Measurements from ENCODE around the gene BAHCC1. TPM values are rescaled to one million over a fixed set of nuclear protein-coding genes. Genes with fewer than 3 reads are reported as not detected.
A peak's percentile ranks its signal among the peaks of the same experiment; 100 is the strongest.

Gene BAHCC1
- total and polyA plus RNA-seq, 7 experiments from 2014 or later, result 0.05 to 3.8 (median 0.68) TPM; not detected in 3

DNA sequence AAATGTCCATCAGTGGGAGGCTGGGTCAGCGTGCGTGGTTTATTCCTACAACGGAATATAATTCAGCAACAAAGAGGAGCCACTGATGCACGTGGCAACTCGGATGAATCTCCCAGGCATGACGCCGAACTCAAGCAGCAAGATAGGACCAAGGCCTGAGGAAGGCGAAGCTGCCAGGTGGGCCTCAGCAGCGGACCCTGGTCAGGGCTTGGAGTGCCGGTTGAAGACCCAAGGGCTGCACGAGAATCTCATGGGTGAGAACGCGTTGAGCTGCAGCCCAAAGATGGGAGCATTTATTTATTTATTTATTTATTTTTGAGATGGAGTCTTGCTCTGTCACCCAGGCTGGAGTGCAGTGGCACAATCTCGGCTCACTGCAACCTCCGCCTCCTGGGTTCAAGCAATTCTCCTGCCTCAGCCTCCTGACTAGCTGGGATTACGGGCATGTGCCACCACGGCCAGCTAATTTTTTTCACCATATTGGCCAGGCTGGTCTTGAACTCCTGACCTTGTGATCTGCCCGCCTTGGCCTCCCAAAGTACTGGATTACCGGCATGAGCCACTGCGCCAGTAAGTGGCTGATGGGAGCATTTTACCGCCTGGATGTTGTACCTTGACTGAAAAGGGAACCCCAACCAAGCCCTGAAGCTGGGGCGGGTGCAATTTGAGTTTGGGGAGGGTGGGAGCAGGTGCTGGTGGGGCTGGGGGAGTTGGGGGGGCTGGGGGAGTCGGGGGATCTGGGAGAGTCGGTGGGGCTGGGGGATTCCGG, 18.1 kb upstream of the BAHCC1 start:
- no peaks in the 10 kb centered on the region for H3K27me3 ChIP-seq (ENCODE audit: control insufficient read depth in 2 of 2, insufficient read depth in 2 of 2, low read length in 2 of 2)
- Mint-ChIP-seq H3K27me3 (peaks cover 0 to 16% (median 2%) of the 10 kb centered on the region in 5 donors), H3K27ac (no peak overlapping the region), H3K4me3 (no peak overlapping the region), H3K4me1 (peaks cover 0 to 4% (median 0%) of the 10 kb centered on the region in 7 donors), H3K36me3 (no peaks in the 10 kb centered on the region), H3K9me3 (no peaks in the 10 kb centered on the region)
- H3K9me3 ChIP-seq (ENCODE audit: control insufficient read depth in 2 of 3, low read length in 3 of 3), result no peaks in the 10 kb centered on the region
- CTCF ChIA-PET, result interaction anchor here (0.6 kb wide), 1 partner anchor 17 kb away, joined by 3 read pairs; no protein-coding TSS in a partner anchor
- POLR2A ChIA-PET, result no interaction called here
- H3K4me3 ChIP-seq (ENCODE audit: low read length), result no peak overlapping the region
- DNase-seq, result no peak
- no peaks in the 10 kb centered on the region for H3K36me3 ChIP-seq (ENCODE audit: control insufficient read depth in 2 of 3, insufficient read depth in 3 of 3, low read length in 3 of 3)
- H3K27ac ChIP-seq (ENCODE audit: low read depth, low read length), result no peak overlapping the region
- H3K4me1 ChIP-seq (ENCODE audit: control insufficient read depth in 2 of 2, insufficient read depth in 2 of 2, low read length in 2 of 2), result no peaks in the 10 kb centered on the region
- no peak for ATAC-seq
- intact Hi-C loops (cut with micrococcal nuclease), result no loop called here

- Mint-ChIP-seq H3K36me3 (no peaks in the 10 kb centered on the region), H3K4me1 (no peaks in the 10 kb centered on the region), H3K4me3 (no peak overlapping the region), H3K9me3 (no peaks in the 10 kb centered on the region), H3K27me3 (peaks cover 0 to 16% (median 2%) of the 10 kb centered on the region in 5 donors), H3K27ac (no peak overlapping the region)
- Histone ChIP-seq H3K27me3 (ENCODE audit: control insufficient read depth in 2 of 2, insufficient read depth in 2 of 2, low read length in 2 of 2) (no peaks in the 10 kb centered on the region), H3K9me3 (ENCODE audit: control insufficient read depth in 2 of 3, low read length in 3 of 3) (no peaks in the 10 kb centered on the region), H3K4me3 (ENCODE audit: low read length) (no peak overlapping the region), H3K36me3 (ENCODE audit: control insufficient read depth in 2 of 3, insufficient read depth in 3 of 3, low read length in 3 of 3) (no peaks in the 10 kb centered on the region), H3K27ac (ENCODE audit: low read depth, low read length) (no peak overlapping the region), H3K4me1 (ENCODE audit: control insufficient read depth in 2 of 2, insufficient read depth in 2 of 2, low read length in 2 of 2) (no peaks in the 10 kb centered on the region)
- DNase-seq, result no peak
- intact Hi-C loops (cut with micrococcal nuclease), result no loop called here
- ATAC-seq, result no peak
- CTCF ChIA-PET, result no interaction called here
- POLR2A ChIA-PET, result no interaction called here
These were observed 16.2 kb upstream of the BAHCC1 start for GRCh38 chr17:81378941-81379511.

DNA sequence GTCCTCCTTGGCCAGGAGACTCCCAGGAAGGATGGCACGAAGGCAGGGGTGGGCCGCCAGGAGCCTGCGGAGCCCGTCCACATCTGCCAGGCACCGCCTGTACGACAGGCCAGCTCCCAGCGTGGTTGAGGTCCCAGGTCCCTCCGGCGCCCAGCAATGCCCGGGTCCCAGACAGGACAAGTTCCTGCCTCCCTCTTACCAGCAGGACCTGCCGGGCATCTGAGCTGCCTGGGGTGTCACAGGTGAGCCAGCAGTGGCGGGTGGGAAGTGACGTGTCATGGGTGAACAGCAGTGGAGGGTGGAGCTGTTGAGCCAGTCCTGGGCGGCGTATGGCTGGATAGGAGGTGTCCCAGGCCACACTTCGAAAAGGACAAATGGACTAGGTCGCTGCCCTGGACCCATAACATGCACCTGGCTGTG, 15.7 kb upstream of the BAHCC1 start:
- intact Hi-C loops (cut with micrococcal nuclease), result no loop called here
- CTCF ChIA-PET, result no interaction called here
- no peaks in the 10 kb centered on the region for H3K36me3 Mint-ChIP-seq

DNA sequence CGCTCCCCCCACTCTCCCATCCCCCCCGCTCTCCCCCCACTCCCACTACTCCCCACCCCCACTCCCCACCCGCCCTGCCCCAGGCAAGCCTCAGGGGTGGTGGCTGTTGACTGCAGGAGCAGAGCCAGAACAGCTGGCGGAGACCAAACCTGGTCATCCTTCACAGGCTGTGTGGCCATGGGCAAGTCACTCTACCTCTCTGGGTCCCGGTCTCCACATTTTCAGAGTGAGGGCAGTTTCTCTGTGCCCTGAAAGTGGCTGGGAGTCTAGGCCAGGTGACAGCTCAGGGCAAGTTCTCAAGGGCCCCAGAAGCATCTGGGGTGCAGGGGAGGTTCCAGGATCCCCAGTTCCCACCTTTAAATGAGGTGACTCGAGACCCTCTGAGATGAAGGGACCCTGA, 15.1 kb upstream of the BAHCC1 start:
- no peak for DNase-seq
- ChIA-PET POLR2A (no interaction called here), CTCF (no interaction called here)
- Mint-ChIP-seq H3K36me3 (no peaks in the 10 kb centered on the region), H3K4me1 (no peaks in the 10 kb centered on the region), H3K27me3 (peaks cover 0 to 23% (median 7%) of the 10 kb centered on the region in 5 donors), H3K27ac (no peak overlapping the region), H3K9me3 (peaks cover 0 to 2% (median 0%) of the 10 kb centered on the region in 11 donors), H3K4me3 (no peak overlapping the region)
- Histone ChIP-seq H3K27ac (ENCODE audit: low read depth, low read length) (no peak overlapping the region), H3K4me3 (ENCODE audit: low read length) (no peak overlapping the region), H3K4me1 (ENCODE audit: control insufficient read depth in 2 of 2, insufficient read depth in 2 of 2, low read length in 2 of 2) (no peaks in the 10 kb centered on the region), H3K36me3 (ENCODE audit: control insufficient read depth in 2 of 3, insufficient read depth in 3 of 3, low read length in 3 of 3) (no peaks in the 10 kb centered on the region), H3K9me3 (ENCODE audit: control insufficient read depth in 2 of 3, low read length in 3 of 3) (no peaks in the 10 kb centered on the region), H3K27me3 (ENCODE audit: control insufficient read depth in 2 of 2, insufficient read depth in 2 of 2, low read length in 2 of 2) (peaks cover 0 to 5% of the 10 kb centered on the region in 2 donors)
- intact Hi-C loops (cut with micrococcal nuclease), result loop anchor here in 1 of 2 donors (10.0 kb wide), 1 partner anchor 125 kb away; no protein-coding TSS in a partner anchor
- no peak for ATAC-seq

More for the DNA sequence above, 15.7 kb upstream of the BAHCC1 start:
- no peaks in the 10 kb centered on the region for H3K9me3 ChIP-seq (ENCODE audit: control insufficient read depth in 2 of 3, low read length in 3 of 3)
- H3K4me1 ChIP-seq (ENCODE audit: control insufficient read depth in 2 of 2, insufficient read depth in 2 of 2, low read length in 2 of 2), result no peaks in the 10 kb centered on the region
- Mint-ChIP-seq H3K27me3 (peaks cover 0 to 17% (median 2%) of the 10 kb centered on the region in 5 donors), H3K9me3 (peaks cover 0 to under 1% (median 0%) of the 10 kb centered on the region in 11 donors), H3K4me3 (no peak overlapping the region), H3K4me1 (no peaks in the 10 kb centered on the region), H3K27ac (no peak overlapping the region)
- no peak overlapping the region for H3K27ac ChIP-seq (ENCODE audit: low read depth, low read length)
- ATAC-seq (no peak), DNase-seq (no peak)
- no peaks in the 10 kb centered on the region for H3K36me3 ChIP-seq (ENCODE audit: control insufficient read depth in 2 of 3, insufficient read depth in 3 of 3, low read length in 3 of 3)
- POLR2A ChIA-PET, result no interaction called here
- no peak overlapping the region for H3K4me3 ChIP-seq (ENCODE audit: low read length)
- no peaks in the 10 kb centered on the region for H3K27me3 ChIP-seq (ENCODE audit: control insufficient read depth in 2 of 2, insufficient read depth in 2 of 2, low read length in 2 of 2)

GRCh38 chr17:81380666-81381518, 14.4 kb upstream of the BAHCC1 start:
- Mint-ChIP-seq H3K9me3 (peaks cover 0 to 2% (median 0%) of the 10 kb centered on the region in 11 donors), H3K27ac (no peak overlapping the region), H3K36me3 (no peaks in the 10 kb centered on the region), H3K27me3 (peaks cover 3 to 27% (median 14%) of the 10 kb centered on the region in 5 donors), H3K4me3 (no peak overlapping the region), H3K4me1 (no peaks in the 10 kb centered on the region)
- DNase-seq (no peak), ATAC-seq (no peak)
- Histone ChIP-seq H3K9me3 (ENCODE audit: control insufficient read depth in 2 of 3, low read length in 3 of 3) (no peaks in the 10 kb centered on the region), H3K27me3 (ENCODE audit: control insufficient read depth in 2 of 2, insufficient read depth in 2 of 2, low read length in 2 of 2) (peaks cover 0 to 11% of the 10 kb centered on the region in 2 donors), H3K36me3 (ENCODE audit: control insufficient read depth in 2 of 3, insufficient read depth in 3 of 3, low read length in 3 of 3) (no peaks in the 10 kb centered on the region), H3K4me1 (ENCODE audit: control insufficient read depth in 2 of 2, insufficient read depth in 2 of 2, low read length in 2 of 2) (no peaks in the 10 kb centered on the region), H3K4me3 (ENCODE audit: low read length) (no peak overlapping the region), H3K27ac (ENCODE audit: low read depth, low read length) (no peak overlapping the region)
- intact Hi-C loops (cut with micrococcal nuclease), result loop anchor here in 1 of 2 donors (10.0 kb wide), 1 partner anchor 126 kb away; no protein-coding TSS in a partner anchor
- ChIA-PET POLR2A (no interaction called here), CTCF (no interaction called here)

DNA sequence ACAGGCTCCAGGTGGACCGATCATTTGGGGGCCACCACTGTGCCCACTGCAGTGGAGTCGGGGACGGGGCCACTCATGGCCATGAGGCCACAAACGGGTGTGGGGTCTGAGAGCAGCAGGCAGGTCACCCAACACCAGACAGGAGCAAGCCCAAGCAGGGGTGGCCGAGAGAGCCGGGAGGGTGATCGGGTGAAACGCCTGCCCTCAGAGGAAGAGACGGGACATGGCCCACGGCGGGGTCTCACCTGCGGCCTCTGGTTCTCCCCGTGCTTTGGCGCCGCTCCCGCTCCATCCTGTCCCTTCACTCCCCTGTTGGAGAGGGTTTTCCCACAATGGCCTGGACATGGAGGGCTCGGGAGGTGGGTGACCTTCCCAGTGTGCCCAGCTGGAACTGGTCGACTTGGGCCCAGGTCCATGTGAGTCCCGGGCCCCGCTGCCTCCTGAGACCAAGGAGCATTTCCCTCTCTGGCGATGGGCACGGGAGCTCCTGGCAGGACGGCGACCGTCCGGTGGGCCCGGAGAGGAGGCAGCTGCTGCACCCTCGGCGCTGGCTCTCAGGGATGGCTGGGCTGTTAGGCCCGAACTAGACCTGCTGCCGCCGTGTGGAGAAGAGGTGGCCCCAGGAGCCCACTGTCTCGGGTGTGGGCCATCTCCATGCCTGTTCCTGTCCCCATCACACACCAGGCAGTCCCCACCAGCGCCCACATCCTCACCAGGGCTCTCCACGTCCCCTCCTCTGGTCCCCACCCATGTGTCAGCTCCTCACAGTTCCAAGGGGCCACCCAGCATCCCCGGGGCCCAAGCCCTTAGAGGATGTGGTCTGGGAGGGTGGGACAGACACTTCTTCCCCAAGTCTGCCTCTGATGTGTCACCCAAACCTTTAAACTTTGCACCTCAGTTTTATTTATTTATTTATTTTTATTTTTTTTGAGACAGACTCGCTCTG, 13.4 kb upstream of the BAHCC1 start:
- POLR2A ChIA-PET, result no interaction called here
- H3K36me3 Mint-ChIP-seq, result no peaks in the 10 kb centered on the region
- Histone ChIP-seq H3K27me3 (ENCODE audit: control insufficient read depth in 2 of 2, insufficient read depth in 2 of 2, low read length in 2 of 2) (peaks cover 0 to 11% of the 10 kb centered on the region in 2 donors), H3K36me3 (ENCODE audit: control insufficient read depth in 2 of 3, insufficient read depth in 3 of 3, low read length in 3 of 3) (no peaks in the 10 kb centered on the region), H3K4me3 (ENCODE audit: low read length) (no peak overlapping the region), H3K9me3 (ENCODE audit: control insufficient read depth in 2 of 3, low read length in 3 of 3) (no peaks in the 10 kb centered on the region), H3K4me1 (ENCODE audit: control insufficient read depth in 2 of 2, insufficient read depth in 2 of 2, low read length in 2 of 2) (no peaks in the 10 kb centered on the region), H3K27ac (ENCODE audit: low read depth, low read length) (no peak overlapping the region)
- no peak overlapping the region for H3K27ac Mint-ChIP-seq
- peak; percentile 47 for ATAC-seq
- H3K4me1 Mint-ChIP-seq, result peaks cover 0 to 2% (median 0%) of the 10 kb centered on the region in 7 donors
- intact Hi-C loops (cut with micrococcal nuclease), result loop anchor here in 1 of 2 donors (10.0 kb wide), 1 partner anchor 127 kb away; no protein-coding TSS in a partner anchor
- peaks cover 9 to 30% (median 20%) of the 10 kb centered on the region in 5 donors for H3K27me3 Mint-ChIP-seq
- peaks cover 0 to 2% (median 0%) of the 10 kb centered on the region in 11 donors for H3K9me3 Mint-ChIP-seq
- DNase-seq, result no peak
- CTCF ChIA-PET, result no interaction called here
- H3K4me3 Mint-ChIP-seq, result no peak overlapping the region
